ENCODE data around the gene ALG14. TPM values are rescaled to one million over a fixed set of nuclear protein-coding genes. Genes with fewer than 3 reads are reported as not detected.
A peak's percentile ranks its signal among the peaks of the same experiment; 100 is the strongest.

ALG14 gene
- total and polyA plus RNA-seq, 2 of the 4 experiments (the other 2 are of a cell fraction): 1.7 to 2.0 TPM

GRCh38 chr1:95012389-95012788 is 60.4 kb downstream of the ALG14 start:
- DNase-seq: peak; percentile 99
- ChIA-PET POLR2A (ENCODE audit: unreplicated experiment) (no interaction called here), CTCF (interaction anchor here (0.8 kb wide), 1 partner anchor 157 kb away, joined by 3 read pairs; no protein-coding TSS in a partner anchor)
- H4K20me1 ChIP-seq (ENCODE audit: insufficient read depth, low read length): no peaks in the 10 kb centered on the region
- H3K9ac ChIP-seq (ENCODE audit: low read depth, low read length): no peak overlapping the region
- no peak overlapping the region for H3K56ac ChIP-seq (ENCODE audit: extremely low read depth, insufficient read depth, low read length)
- no peak overlapping the region for H3K14ac ChIP-seq (replicated peaks; ENCODE audit: low read depth, low read length)
- in situ Hi-C loops (cut with MboI; ENCODE audit: low sequenced_read_pairs) (no loop called here), dilution Hi-C loops (cut with HindIII; ENCODE audit: low sequenced_read_pairs, unreplicated experiment) (no loop called here), intact Hi-C loops (cut with micrococcal nuclease) (loop anchor here (5.0 kb wide), 1 partner anchor 40 kb away; no protein-coding TSS in a partner anchor)
- H2AK5ac ChIP-seq (ENCODE audit: low read depth, low read length): peak overlapping the region; percentile 54; the same call in 1 of the 2 replicates
- no peak overlapping the region for H2BK20ac ChIP-seq (ENCODE audit: low read depth, low read length)
- H2AK9ac ChIP-seq (replicated peaks; ENCODE audit: low read depth, low read length, poor library complexity): no peak overlapping the region
- H3K4me2 ChIP-seq (ENCODE audit: low read depth, low read length): no peak overlapping the region
- no peaks in the 10 kb centered on the region for H3K9me1 ChIP-seq (ENCODE audit: insufficient read depth, low read length)
- no peaks in the 10 kb centered on the region for H3K9me3 ChIP-seq (ENCODE audit: control insufficient read depth, insufficient read depth, low read length)
- TF ChIP-seq SMC3 (IDR thresholded peaks at IDR 0.05; ENCODE audit: low read depth, low read length) (0 out of 2 replicates have a peak, but pooled peaks have one; percentile 11), BHLHE40 (IDR thresholded peaks at IDR 0.05; ENCODE audit: low read depth, low read length) (no peak), FOS (IDR thresholded peaks at IDR 0.05; ENCODE audit: low read depth, low read length) (peak; percentile 70; the same call in 1 of the 2 replicates), CEBPB (IDR thresholded peaks at IDR 0.05; ENCODE audit: low read depth, low read length) (peak; percentile 50), RCOR1 (IDR thresholded peaks at IDR 0.05; ENCODE audit: insufficient replicate concordance, low read length) (peak; percentile 82)
- H2BK120ac ChIP-seq (ENCODE audit: low read depth, low read length): no peak overlapping the region
- no peak overlapping the region for H2AFZ ChIP-seq (replicated peaks; ENCODE audit: low read length, poor library complexity)
- H3K4me1 ChIP-seq (ENCODE audit: control insufficient read depth, insufficient read depth, low read length): peaks cover 3% of the 10 kb centered on the region
- no TSS peak for BruUV-seq (replicated peaks)
- H4K5ac ChIP-seq (ENCODE audit: low read depth, low read length): no peak overlapping the region; the same call in 1 of the 2 replicates
- no peak overlapping the region for H3K4me3 ChIP-seq (ENCODE audit: insufficient read depth, low read depth, low read length)
- ATAC-seq (ENCODE audit: low read depth): peak; percentile 87
- H3K27ac ChIP-seq (ENCODE audit: insufficient read depth, low read length): no peak overlapping the region
- peak overlapping the region; percentile 47; the same call in 1 of the 3 replicates for H2BK15ac ChIP-seq (ENCODE audit: low read depth, low read length)
- no peaks in the 10 kb centered on the region for H3K79me1 ChIP-seq (ENCODE audit: low read depth in 1 of 2, low read length in 2 of 2)
- no CpG with 5 or more reads among the region's 3 CpGs for WGBS, 2 experiments (ENCODE audit: extremely low coverage in 2 of 2, insufficient read length in 1 of 2)
- no peak overlapping the region for H3K23ac ChIP-seq (ENCODE audit: low read depth, low read length)
- H3K4ac ChIP-seq (ENCODE audit: low read depth, low read length): no peak overlapping the region
- no peak overlapping the region; the same call in 1 of the 2 replicates for H3K18ac ChIP-seq (ENCODE audit: low read depth, low read length)
- no peaks in the 10 kb centered on the region for H3K27me3 ChIP-seq (ENCODE audit: control insufficient read depth, insufficient read depth, low read length)
- H4K8ac ChIP-seq (ENCODE audit: low read depth in 2 of 2, low read length in 2 of 2): peak overlapping the region in 1 of 2 experiments; percentile 33; a peak in 2 of 4 replicates
- H4K91ac ChIP-seq (ENCODE audit: insufficient read depth, low read depth, low read length): no peak overlapping the region
- no peaks in the 10 kb centered on the region for H3K36me3 ChIP-seq (ENCODE audit: control insufficient read depth, insufficient read depth, low read length)
- H2BK5ac ChIP-seq (ENCODE audit: low read depth, low read length, poor library complexity, severe bottlenecking): peak overlapping the region; percentile 84
